Measurements from ENCODE around the gene ACSL6. TPM values are rescaled to one million over a fixed set of nuclear protein-coding genes. Genes with fewer than 3 reads are reported as not detected.

ACSL6 gene
- total RNA-seq, 2 donors from 2014 or later, result 0.04 to 0.73 TPM

- Mint-ChIP-seq H3K27ac (no peak overlapping the region), H3K36me3 (ENCODE audit: low read depth) (no peaks in the 10 kb centered on the region), H3K4me1 (no peaks in the 10 kb centered on the region), H3K9me3 (no peaks in the 10 kb centered on the region), H3K4me3 (no peak overlapping the region), H3K27me3 (ENCODE audit: insufficient read depth) (no peaks in the 10 kb centered on the region)
- H3K27me3 ChIP-seq (ENCODE audit: control insufficient read depth, insufficient read depth, low read length, poor library complexity, severe bottlenecking), result no peaks in the 10 kb centered on the region
- peak; percentile 32 for DNase-seq
- no peak overlapping the region for H3K27ac ChIP-seq (ENCODE audit: low read depth, low read length)
- no peaks in the 10 kb centered on the region for H3K9me3 ChIP-seq (ENCODE audit: control insufficient read depth, low read length)
- no peaks in the 10 kb centered on the region for H3K36me3 ChIP-seq (ENCODE audit: control insufficient read depth, insufficient read depth, low read length)
- WGBS, 2 experiments (ENCODE audit: insufficient coverage in 1 of 2, insufficient read length in 1 of 2), result 85 to 87% methylated on average over 4 to 9 of the region's 9 CpGs
- no peak for TF ChIP-seq CTCF (conservative IDR thresholded peaks at IDR 0.05)
- no peak overlapping the region for H3K4me3 ChIP-seq (ENCODE audit: low read length)
- H3K9ac ChIP-seq (ENCODE audit: extremely low read depth, low read length, poor library complexity, severe bottlenecking), result no peak overlapping the region
- H3K4me1 ChIP-seq (ENCODE audit: control insufficient read depth, insufficient read depth, low read length), result no peaks in the 10 kb centered on the region
These were observed 43.4 kb upstream of the ACSL6 start for GRCh38 chr5:132054697-132055440.

GRCh38 chr5:132054031-132054696 is 42.7 kb upstream of the ACSL6 start:
- Mint-ChIP-seq H3K4me1 (no peaks in the 10 kb centered on the region), H3K36me3 (ENCODE audit: low read depth) (no peaks in the 10 kb centered on the region), H3K27me3 (ENCODE audit: insufficient read depth) (no peaks in the 10 kb centered on the region), H3K4me3 (no peak overlapping the region), H3K9me3 (no peaks in the 10 kb centered on the region), H3K27ac (no peak overlapping the region)
- Histone ChIP-seq H3K36me3 (ENCODE audit: control insufficient read depth, insufficient read depth, low read length) (no peaks in the 10 kb centered on the region), H3K4me1 (ENCODE audit: control insufficient read depth, insufficient read depth, low read length) (no peaks in the 10 kb centered on the region), H3K9me3 (ENCODE audit: control insufficient read depth, low read length) (no peaks in the 10 kb centered on the region), H3K9ac (ENCODE audit: extremely low read depth, low read length, poor library complexity, severe bottlenecking) (no peak overlapping the region), H3K4me3 (ENCODE audit: low read length) (no peak overlapping the region), H3K27me3 (ENCODE audit: control insufficient read depth, insufficient read depth, low read length, poor library complexity, severe bottlenecking) (no peaks in the 10 kb centered on the region), H3K27ac (ENCODE audit: low read depth, low read length) (no peak overlapping the region)
- no peak for TF ChIP-seq CTCF (conservative IDR thresholded peaks at IDR 0.05)
- 89 to 100% methylated on average over 1 to 10 of the region's 10 CpGs for WGBS, 2 experiments (ENCODE audit: insufficient coverage in 1 of 2, insufficient read length in 1 of 2)
- DNase-seq, result peak; percentile 29

GRCh38 chr5:132053483-132053882 is 42.0 kb upstream of the ACSL6 start:
- Mint-ChIP-seq H3K4me3 (no peak overlapping the region), H3K36me3 (ENCODE audit: low read depth) (no peaks in the 10 kb centered on the region), H3K27ac (no peak overlapping the region), H3K4me1 (no peaks in the 10 kb centered on the region), H3K27me3 (ENCODE audit: insufficient read depth) (no peaks in the 10 kb centered on the region), H3K9me3 (no peaks in the 10 kb centered on the region)
- Histone ChIP-seq H3K9me3 (ENCODE audit: control insufficient read depth, low read length) (no peaks in the 10 kb centered on the region), H3K9ac (ENCODE audit: extremely low read depth, low read length, poor library complexity, severe bottlenecking) (no peak overlapping the region), H3K27me3 (ENCODE audit: control insufficient read depth, insufficient read depth, low read length, poor library complexity, severe bottlenecking) (no peaks in the 10 kb centered on the region), H3K4me1 (ENCODE audit: control insufficient read depth, insufficient read depth, low read length) (no peaks in the 10 kb centered on the region), H3K36me3 (ENCODE audit: control insufficient read depth, insufficient read depth, low read length) (no peaks in the 10 kb centered on the region), H3K27ac (ENCODE audit: low read depth, low read length) (no peak overlapping the region), H3K4me3 (ENCODE audit: low read length) (no peak overlapping the region)
- TF ChIP-seq CTCF (conservative IDR thresholded peaks at IDR 0.05), result no peak
- DNase-seq, result peak; percentile 32
- WGBS, 2 experiments (ENCODE audit: insufficient coverage in 1 of 2, insufficient read length in 1 of 2), result 85 to 88% methylated on average over 3 to 4 of the region's 4 CpGs

Data from endodermal cell (in vitro differentiated cells).